H1 (cell line): ENCODE data around the gene TRMT61A. TPM values are rescaled to one million over a fixed set of nuclear protein-coding genes. Genes with fewer than 3 reads are reported as not detected.

Experiments
- ATF2 ChIP-seq: IDR thresholded peaks from 2 replicates; pipeline ENCODE4 v1.6.1; 2012; ENCODE audit warnings: low read length, inconsistent platforms
- CBX8 ChIP-seq: fragments of 300-800, 300-1000 bp; sonication (generic); IDR thresholded peaks from 2 replicates; pipeline ENCODE4 v1.7.1; 2016; ENCODE audit warnings: low read depth, low read length, borderline replicate concordance
- EP300 ChIP-seq, 2 experiments: IDR thresholded peaks; 1 replicate in 1 of 2; 2 replicates in 1 of 2; pipeline ENCODE4 v1.6.1; 2011 to 2012; ENCODE audit warnings: low read depth in 2 of 2, low read length in 2 of 2, mild to moderate bottlenecking in 2 of 2, borderline replicate concordance in 1 of 2, inconsistent platforms in 1 of 2, moderate library complexity in 1 of 2
- GABPA ChIP-seq: IDR thresholded peaks from 2 replicates; pipeline ENCODE4 v1.6.1; 2011; ENCODE audit warnings: mild to moderate bottlenecking, low read length, moderate library complexity, borderline replicate concordance; ENCODE audit not compliant: insufficient read depth
- NANOG ChIP-seq: IDR thresholded peaks from 2 replicates; pipeline ENCODE4 v1.6.1; 2011; ENCODE audit warnings: low read length, low read depth, mild to moderate bottlenecking, inconsistent platforms; ENCODE audit not compliant: insufficient read depth, poor library complexity, severe bottlenecking
- NRF1 ChIP-seq: IDR thresholded peaks from 2 replicates; pipeline ENCODE4 v1.6.1; 2011; ENCODE audit warnings: mild to moderate bottlenecking, low read depth, low read length, improper control_type of control experiment
- POU5F1 ChIP-seq: IDR thresholded peaks from 2 replicates; pipeline ENCODE4 v1.6.1; 2011; ENCODE audit warnings: low read depth, mild to moderate bottlenecking, low read length, moderate library complexity
- SIN3A ChIP-seq, 2 experiments: IDR thresholded peaks in 1 of 2; conservative IDR thresholded peaks in 1 of 2; 2 replicates each; pipeline ENCODE4 v1.6.1; 2011 to 2012; ENCODE audit warnings: low read length in 2 of 2, improper control_type of control experiment in 1 of 2, low read depth in 1 of 2, mild to moderate bottlenecking in 1 of 2
- TAF1 ChIP-seq: IDR thresholded peaks from 2 replicates; pipeline ENCODE4 v1.6.1; 2011; ENCODE audit warnings: mild to moderate bottlenecking, low read depth, low read length
- USF2 ChIP-seq: IDR thresholded peaks from 2 replicates; pipeline ENCODE4 v1.6.1; 2011; ENCODE audit warnings: low read length, improper control_type of control experiment
- YY1 ChIP-seq: IDR thresholded peaks from 2 replicates; pipeline ENCODE4 v1.6.1; 2011; ENCODE audit warnings: low read depth, mild to moderate bottlenecking, low read length
- polyA plus RNA-seq, 7 experiments: library from polyadenylated mRNA; depleted of rRNA in 3 of 7; stranded (reverse) in 5 of 7; unstranded in 2 of 7; fragments of >200 nt in 5 of 7; fragments of 200-250 nt in 2 of 7; gene quantifications; 1 replicate in 5 of 7; 2 replicates in 1 of 7; 4 replicates in 1 of 7; pipeline versions ENCODE4 v1.2.1 to v1.2.3, GENCODE V29; 2011 to 2013; ENCODE audit warnings: missing spikeins in 2 of 7, mixed read lengths in 2 of 7
- total RNA-seq: library from RNA; stranded (reverse); fragmentation: NEBNext Ultra II Directional; extraction: Animal tissue kit (Norgen Biotek cat#: 25700); gene quantifications from 2 replicates; pipeline ENCODE4 v1.2.1, GENCODE V29; 2021

The TRMT61A gene
- total and polyA plus RNA-seq, 2 of the 8 experiments (the other 6 are each of a cell fraction or from before 2014, with no cell fraction given): 15.8 to 19.0 TPM

GRCh38 chr14:103530390-103530789, 1.4 kb downstream of the TRMT61A start (continued):
- TF ChIP-seq SIN3A (conservative IDR thresholded peaks at IDR 0.05 in 1 of 2, IDR thresholded peaks at IDR 0.05 in 1 of 2; ENCODE audit: low read depth in 1 of 2, low read length in 2 of 2): peak; percentile 95 to 96
- no peak for TF ChIP-seq ATF2
- no peak for TF ChIP-seq NRF1
- no peak for TF ChIP-seq EP300 (IDR thresholded peaks at IDR 0.05; ENCODE audit: borderline replicate concordance in 1 of 2, low read depth in 2 of 2, low read length in 2 of 2)
- TF ChIP-seq POU5F1: no peak
- TF ChIP-seq YY1: no peak
- TF ChIP-seq USF2: no peak
- TF ChIP-seq GABPA: no peak
- TF ChIP-seq TAF1: no peak
- no peak for TF ChIP-seq NANOG
- TF ChIP-seq CBX8: no peak
